GM12878 (cell line): ENCODE data around the gene BLACAT1. TPM values are rescaled to one million over a fixed set of nuclear protein-coding genes. Genes with fewer than 3 reads are reported as not detected.

Source experiments
- ATAC-seq: fragments of 200-7000 bp; cut with Tn5 transposase; 3 replicates; pipeline ENCODE4 v1.9.1; 2020; ENCODE audit warnings: mild to moderate bottlenecking, moderate library complexity
- BruUV-seq: library from RNA; stranded (reverse); fragments of 400-500 nt; replicated peaks from 2 replicates; lab custom pipeline; 2021; lab: Mats Ljungman, UMichigan
- CTCF ChIA-PET: fragments of 300-600 bp; sonication (Branson Sonifier 250); formaldehyde crosslinking; extraction: SDS; loops from one replicate; lab custom pipeline; 2021; ENCODE audit warnings: inconsistent platforms; lab: Yijun Ruan, JAX
- POLR2A ChIA-PET: fragments of 350-600 bp; formaldehyde crosslinking; extraction: SDS; loops from one replicate; lab custom pipeline; 2021; ENCODE audit warnings: inconsistent platforms; lab: Charles Lee
- RAD21 ChIA-PET: fragments of 300-600 bp; sonication (Branson Sonifier 250); formaldehyde crosslinking; loops from one replicate; lab custom pipeline; 2023; ENCODE audit warnings: antibody characterized with exemption; ENCODE audit not compliant: unreplicated experiment; lab: Charles Lee
- SMC1A ChIA-PET: fragments of 300-600 bp; sonication (Branson Sonifier 250); formaldehyde crosslinking; loops from one replicate; lab custom pipeline; 2023; ENCODE audit not compliant: unreplicated experiment, uncharacterized antibody; lab: Charles Lee
- DNase-seq: peaks from one replicate; pipeline ENCODE4 v3.0.0-alpha.2; 2011; ENCODE audit warnings: low read depth, low spot score
- FAIRE-seq: peaks from 3 replicates; lab custom pipeline; 2011; peaks lifted over from hg19 to GRCh38; lab: Jason Lieb, UNC
- H2AFZ ChIP-seq: 2 replicates; pipeline ENCODE4 v1.6.0; 2011; ENCODE audit warnings: low read depth, low read length, control low read depth; ENCODE audit not compliant: control insufficient read depth
- H3K27ac ChIP-seq: 2 replicates; pipeline ENCODE4 v1.5.1; 2011; ENCODE audit warnings: control low read depth; ENCODE audit not compliant: control insufficient read depth, insufficient read depth
- H3K27me3 ChIP-seq, 2 experiments: replicated peaks in 1 of 2; 2 replicates each; pipeline versions ENCODE4 v1.6.0 to v1.6.1; 2011; ENCODE audit warnings: low read length in 1 of 2; ENCODE audit not compliant: control insufficient read depth in 2 of 2, insufficient read depth in 2 of 2
- H3K36me3 ChIP-seq, 2 experiments: 2 replicates each; pipeline ENCODE4 v1.5.1; 2011; ENCODE audit warnings: low read length in 1 of 2; ENCODE audit not compliant: control insufficient read depth in 2 of 2, insufficient read depth in 2 of 2
- H3K4me1 ChIP-seq: 2 replicates; pipeline ENCODE4 v1.6.1; 2011; ENCODE audit warnings: mild to moderate bottlenecking, low read length, moderate library complexity, mixed read lengths; ENCODE audit not compliant: control insufficient read depth, insufficient read depth
- H3K4me2 ChIP-seq: 2 replicates; pipeline ENCODE4 v1.6.0; 2011; ENCODE audit warnings: control low read depth; ENCODE audit not compliant: control insufficient read depth, insufficient read depth
- H3K4me3 ChIP-seq: fragments of 200-600 bp; sonication (generic); 2 replicates; pipeline ENCODE4 v1.5.1; 2016
- H3K79me2 ChIP-seq: 2 replicates; pipeline ENCODE4 v1.6.0; 2011; ENCODE audit warnings: low read length; ENCODE audit not compliant: control insufficient read depth, insufficient read depth
- H3K9ac ChIP-seq: 2 replicates; pipeline ENCODE4 v1.8.0; 2011; ENCODE audit warnings: low read length, control low read depth, mixed read lengths; ENCODE audit not compliant: control insufficient read depth, insufficient read depth
- H3K9me3 ChIP-seq: replicated peaks from 3 replicates; pipeline ENCODE4 v1.5.1; 2011; ENCODE audit warnings: mild to moderate bottlenecking, low read length; ENCODE audit not compliant: control insufficient read depth, insufficient read depth
- H4K20me1 ChIP-seq: 2 replicates; pipeline ENCODE4 v1.6.0; 2011; ENCODE audit not compliant: control insufficient read depth, insufficient read depth
- CREM ChIP-seq: IDR thresholded peaks from 2 replicates; pipeline ENCODE4 v1.6.1; 2014; ENCODE audit warnings: antibody characterized with exemption, low read depth
- EZH2 ChIP-seq: IDR thresholded peaks from 2 replicates; pipeline ENCODE4 v1.6.1; 2012; ENCODE audit warnings: low read depth, mild to moderate bottlenecking, control low read depth, inconsistent platforms, low read length, borderline replicate concordance; ENCODE audit not compliant: control insufficient read depth
- FOXK2 ChIP-seq: fragments of 450-650 bp; IDR thresholded peaks from 2 replicates; pipeline ENCODE4 v1.6.1; 2017; ENCODE audit warnings: mild to moderate bottlenecking, moderate library complexity
- HDAC6 ChIP-seq: fragments of 200-600 bp; sonication (generic); IDR thresholded peaks from one replicate; pipeline ENCODE4 v1.8.0; 2017; ENCODE audit warnings: antibody characterized with exemption; ENCODE audit not compliant: unreplicated experiment
- KLF5 ChIP-seq: fragments of 450-650 bp; IDR thresholded peaks from 2 replicates; pipeline ENCODE4 v1.6.1; 2014; ENCODE audit warnings: mild to moderate bottlenecking; ENCODE audit not compliant: partially characterized antibody
- NR2C1 ChIP-seq: fragments of 450-650 bp; IDR thresholded peaks from 2 replicates; pipeline ENCODE4 v1.6.1; 2017; ENCODE audit warnings: antibody characterized with exemption, mild to moderate bottlenecking, moderate library complexity
- NR2F1 ChIP-seq: fragments of 450-650 bp; conservative IDR thresholded peaks from 2 replicates; pipeline ENCODE4 v1.6.1; 2017; ENCODE audit warnings: mild to moderate bottlenecking
- POLR2AphosphoS2 ChIP-seq: IDR thresholded peaks from 2 replicates; pipeline ENCODE4 v1.6.1; 2011; ENCODE audit warnings: low read depth, mild to moderate bottlenecking, low read length, improper control_type of control experiment, moderate library complexity
- TAF1 ChIP-seq: IDR thresholded peaks from 2 replicates; pipeline ENCODE4 v1.6.1; 2011; ENCODE audit warnings: mild to moderate bottlenecking, low read depth, low read length, borderline replicate concordance
- ZNF622 ChIP-seq: fragments of 450-650 bp; IDR thresholded peaks from 2 replicates; pipeline ENCODE4 v1.6.1; 2017; ENCODE audit warnings: mild to moderate bottlenecking, inconsistent platforms
- WGBS: methylation state at CpG from one replicate; pipeline ENCODE4 v1.1.6; 2016; ENCODE audit warnings: low lambda C conversion rate; ENCODE audit not compliant: insufficient replicate concordance, insufficient coverage; ENCODE audit errors: missing lambda C conversion rate; 5-methylcytosine and 5-hydroxymethylcytosine counted together
- in situ Hi-C: fragments of 300-500 bp; cut with MboI; formaldehyde crosslinking; loops from 9 replicates; pipeline ENCODE4 v1.14.3; 2018; ENCODE audit warnings: mixed read lengths
- intact Hi-C: fragments of 100-400 bp; cut with micrococcal nuclease; formaldehyde crosslinking; loops from one replicate; pipeline ENCODE4 v1.14.2; 2022; ENCODE audit not compliant: unreplicated experiment
- polyA plus RNA-seq, 11 experiments: library from polyadenylated mRNA; depleted of rRNA in 4 of 11; unstranded in 6 of 11; stranded (reverse) in 5 of 11; fragments of >200 nt; fragmentation: Nextera tagmentation in 4 of 11; fragmentation: Illumina TruSeq in 1 of 11; extraction: Ambion mirVana in 4 of 11; extraction: Trizol in 1 of 11; gene quantifications; 1 replicate in 1 of 11; 2 replicates in 10 of 11; pipeline versions ENCODE4 v1.2.1 to v1.2.3, GENCODE V29; 2011 to 2016; ENCODE audit warnings: inconsistent platforms in 2 of 11, missing spikeins in 2 of 11, low read depth in 1 of 11
- total RNA-seq, 4 experiments: library from RNA; depleted of rRNA in 3 of 4; stranded (reverse); fragments of >200 nt in 3 of 4; fragmentation: Illumina TruSeq in 1 of 4; extraction: Trizol in 1 of 4; gene quantifications; 2 replicates each; pipeline versions ENCODE4 v1.2.1 to v1.2.3, GENCODE V29; 2013 to 2021
- TF ChIP-seq, protein P1 (sequence below): fragments of 450-650 bp; IDR thresholded peaks from 2 replicates; pipeline ENCODE4 v1.6.1; 2017; ENCODE audit warnings: mild to moderate bottlenecking, moderate library complexity
- TF ChIP-seq, protein P2 (sequence below): IDR thresholded peaks from 2 replicates; pipeline ENCODE4 v1.6.1; 2012; ENCODE audit warnings: improper control_type of control experiment, low read depth, low read length; ENCODE audit not compliant: insufficient replicate concordance
- TF ChIP-seq, protein P3 (sequence below): IDR thresholded peaks from 2 replicates; pipeline ENCODE4 v1.6.1; 2012; ENCODE audit warnings: low read depth, low read length, improper control_type of control experiment

Gene BLACAT1
- total and polyA plus RNA-seq, 10 of the 15 experiments (the other 5 are each of a cell fraction or from before 2014, with no cell fraction given) = 0.04 to 1.6 (median 0.15) TPM; not detected in 1

DNA sequence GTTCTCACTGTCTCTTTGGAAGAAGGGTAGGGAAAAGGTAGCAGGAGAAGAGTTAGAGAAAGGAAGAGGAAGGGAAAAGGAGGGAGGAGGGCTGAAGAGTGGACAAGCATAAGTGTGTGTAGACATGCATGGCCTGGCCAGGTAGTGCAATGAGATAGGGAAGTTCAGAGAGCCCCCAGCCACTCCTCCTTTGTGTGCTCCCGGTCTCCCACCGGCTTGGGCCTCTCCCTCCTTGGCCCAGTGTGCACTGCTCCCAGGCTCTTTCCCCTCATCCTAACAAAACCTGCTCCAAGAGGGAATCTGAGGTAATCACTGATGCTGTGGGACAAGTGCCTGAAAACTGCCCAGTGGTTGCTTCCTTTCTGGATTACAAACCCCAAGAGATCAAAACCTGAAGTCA, 23.7 kb downstream of the BLACAT1 start:
- POLR2A ChIA-PET = no interaction called here
- CTCF ChIA-PET = interaction anchor here (0.8 to 8.8 kb wide), 16 partner anchors 9 to 158 kb away, joined by 3 to 191 read pairs (median 12); partner anchors contain the start of gene LEMD1
- no peaks in the 10 kb centered on the region for H4K20me1 ChIP-seq
- 60% methylated on average over 2 of the region's 2 CpGs for WGBS
- FAIRE-seq = no peak
- intact Hi-C loops = no loop called here
- no TSS peak for BruUV-seq
- H3K27me3 ChIP-seq = peaks cover 3 to 4% of the 10 kb centered on the region in 2 experiments; a peak in 2 of 4 replicates
- no peak overlapping the region for H3K4me3 ChIP-seq
- H2AFZ ChIP-seq = no peak overlapping the region
- H3K79me2 ChIP-seq = no peaks in the 10 kb centered on the region
- in situ Hi-C loops = no loop called here
- RAD21 ChIA-PET = interaction anchor here (1.3 to 3.9 kb wide), 4 partner anchors 17 to 91 kb away, joined by 5 to 33 read pairs (median 8); no protein-coding TSS in a partner anchor
- ATAC-seq = no peak
- no peaks in the 10 kb centered on the region for H3K36me3 ChIP-seq
- SMC1A ChIA-PET = interaction anchor here (1.6 to 2.9 kb wide), 6 partner anchors 9 to 159 kb away, joined by 5 to 39 read pairs (median 14); no protein-coding TSS in a partner anchor
- H3K9ac ChIP-seq = no peak overlapping the region
- peaks cover 3% of the 10 kb centered on the region for H3K4me1 ChIP-seq
- no peaks in the 10 kb centered on the region for H3K9me3 ChIP-seq
- DNase-seq = no peak
- H3K27ac ChIP-seq = no peak overlapping the region
- no peak overlapping the region for H3K4me2 ChIP-seq
- TF ChIP-seq CREM = no peak
- no peak for TF ChIP-seq NR2F1
- TF ChIP-seq ZNF622 = no peak
- no peak for TF ChIP-seq EZH2
- TF ChIP-seq, protein P1, sequence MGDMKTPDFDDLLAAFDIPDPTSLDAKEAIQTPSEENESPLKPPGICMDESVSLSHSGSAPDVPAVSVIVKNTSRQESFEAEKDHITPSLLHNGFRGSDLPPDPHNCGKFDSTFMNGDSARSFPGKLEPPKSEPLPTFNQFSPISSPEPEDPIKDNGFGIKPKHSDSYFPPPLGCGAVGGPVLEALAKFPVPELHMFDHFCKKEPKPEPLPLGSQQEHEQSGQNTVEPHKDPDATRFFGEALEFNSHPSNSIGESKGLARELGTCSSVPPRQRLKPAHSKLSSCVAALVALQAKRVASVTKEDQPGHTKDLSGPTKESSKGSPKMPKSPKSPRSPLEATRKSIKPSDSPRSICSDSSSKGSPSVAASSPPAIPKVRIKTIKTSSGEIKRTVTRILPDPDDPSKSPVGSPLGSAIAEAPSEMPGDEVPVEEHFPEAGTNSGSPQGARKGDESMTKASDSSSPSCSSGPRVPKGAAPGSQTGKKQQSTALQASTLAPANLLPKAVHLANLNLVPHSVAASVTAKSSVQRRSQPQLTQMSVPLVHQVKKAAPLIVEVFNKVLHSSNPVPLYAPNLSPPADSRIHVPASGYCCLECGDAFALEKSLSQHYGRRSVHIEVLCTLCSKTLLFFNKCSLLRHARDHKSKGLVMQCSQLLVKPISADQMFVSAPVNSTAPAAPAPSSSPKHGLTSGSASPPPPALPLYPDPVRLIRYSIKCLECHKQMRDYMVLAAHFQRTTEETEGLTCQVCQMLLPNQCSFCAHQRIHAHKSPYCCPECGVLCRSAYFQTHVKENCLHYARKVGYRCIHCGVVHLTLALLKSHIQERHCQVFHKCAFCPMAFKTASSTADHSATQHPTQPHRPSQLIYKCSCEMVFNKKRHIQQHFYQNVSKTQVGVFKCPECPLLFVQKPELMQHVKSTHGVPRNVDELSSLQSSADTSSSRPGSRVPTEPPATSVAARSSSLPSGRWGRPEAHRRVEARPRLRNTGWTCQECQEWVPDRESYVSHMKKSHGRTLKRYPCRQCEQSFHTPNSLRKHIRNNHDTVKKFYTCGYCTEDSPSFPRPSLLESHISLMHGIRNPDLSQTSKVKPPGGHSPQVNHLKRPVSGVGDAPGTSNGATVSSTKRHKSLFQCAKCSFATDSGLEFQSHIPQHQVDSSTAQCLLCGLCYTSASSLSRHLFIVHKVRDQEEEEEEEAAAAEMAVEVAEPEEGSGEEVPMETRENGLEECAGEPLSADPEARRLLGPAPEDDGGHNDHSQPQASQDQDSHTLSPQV = no peak
- TF ChIP-seq TAF1 = no peak
- TF ChIP-seq, protein P2, sequence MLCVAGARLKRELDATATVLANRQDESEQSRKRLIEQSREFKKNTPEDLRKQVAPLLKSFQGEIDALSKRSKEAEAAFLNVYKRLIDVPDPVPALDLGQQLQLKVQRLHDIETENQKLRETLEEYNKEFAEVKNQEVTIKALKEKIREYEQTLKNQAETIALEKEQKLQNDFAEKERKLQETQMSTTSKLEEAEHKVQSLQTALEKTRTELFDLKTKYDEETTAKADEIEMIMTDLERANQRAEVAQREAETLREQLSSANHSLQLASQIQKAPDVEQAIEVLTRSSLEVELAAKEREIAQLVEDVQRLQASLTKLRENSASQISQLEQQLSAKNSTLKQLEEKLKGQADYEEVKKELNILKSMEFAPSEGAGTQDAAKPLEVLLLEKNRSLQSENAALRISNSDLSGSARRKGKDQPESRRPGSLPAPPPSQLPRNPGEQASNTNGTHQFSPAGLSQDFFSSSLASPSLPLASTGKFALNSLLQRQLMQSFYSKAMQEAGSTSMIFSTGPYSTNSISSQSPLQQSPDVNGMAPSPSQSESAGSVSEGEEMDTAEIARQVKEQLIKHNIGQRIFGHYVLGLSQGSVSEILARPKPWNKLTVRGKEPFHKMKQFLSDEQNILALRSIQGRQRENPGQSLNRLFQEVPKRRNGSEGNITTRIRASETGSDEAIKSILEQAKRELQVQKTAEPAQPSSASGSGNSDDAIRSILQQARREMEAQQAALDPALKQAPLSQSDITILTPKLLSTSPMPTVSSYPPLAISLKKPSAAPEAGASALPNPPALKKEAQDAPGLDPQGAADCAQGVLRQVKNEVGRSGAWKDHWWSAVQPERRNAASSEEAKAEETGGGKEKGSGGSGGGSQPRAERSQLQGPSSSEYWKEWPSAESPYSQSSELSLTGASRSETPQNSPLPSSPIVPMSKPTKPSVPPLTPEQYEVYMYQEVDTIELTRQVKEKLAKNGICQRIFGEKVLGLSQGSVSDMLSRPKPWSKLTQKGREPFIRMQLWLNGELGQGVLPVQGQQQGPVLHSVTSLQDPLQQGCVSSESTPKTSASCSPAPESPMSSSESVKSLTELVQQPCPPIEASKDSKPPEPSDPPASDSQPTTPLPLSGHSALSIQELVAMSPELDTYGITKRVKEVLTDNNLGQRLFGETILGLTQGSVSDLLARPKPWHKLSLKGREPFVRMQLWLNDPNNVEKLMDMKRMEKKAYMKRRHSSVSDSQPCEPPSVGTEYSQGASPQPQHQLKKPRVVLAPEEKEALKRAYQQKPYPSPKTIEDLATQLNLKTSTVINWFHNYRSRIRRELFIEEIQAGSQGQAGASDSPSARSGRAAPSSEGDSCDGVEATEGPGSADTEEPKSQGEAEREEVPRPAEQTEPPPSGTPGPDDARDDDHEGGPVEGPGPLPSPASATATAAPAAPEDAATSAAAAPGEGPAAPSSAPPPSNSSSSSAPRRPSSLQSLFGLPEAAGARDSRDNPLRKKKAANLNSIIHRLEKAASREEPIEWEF = no peak
- no peak for TF ChIP-seq POLR2AphosphoS2
- TF ChIP-seq, protein P3, sequence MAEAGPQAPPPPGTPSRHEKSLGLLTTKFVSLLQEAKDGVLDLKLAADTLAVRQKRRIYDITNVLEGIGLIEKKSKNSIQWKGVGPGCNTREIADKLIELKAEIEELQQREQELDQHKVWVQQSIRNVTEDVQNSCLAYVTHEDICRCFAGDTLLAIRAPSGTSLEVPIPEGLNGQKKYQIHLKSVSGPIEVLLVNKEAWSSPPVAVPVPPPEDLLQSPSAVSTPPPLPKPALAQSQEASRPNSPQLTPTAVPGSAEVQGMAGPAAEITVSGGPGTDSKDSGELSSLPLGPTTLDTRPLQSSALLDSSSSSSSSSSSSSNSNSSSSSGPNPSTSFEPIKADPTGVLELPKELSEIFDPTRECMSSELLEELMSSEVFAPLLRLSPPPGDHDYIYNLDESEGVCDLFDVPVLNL = no peak
- no peak for TF ChIP-seq NR2C1
- no peak for TF ChIP-seq KLF5
- no peak for TF ChIP-seq HDAC6
- TF ChIP-seq FOXK2 = no peak
